G401.6 (cell line): ENCODE data around the gene OSMR.

Experiments used
- FAIRE-seq: peaks from 2 replicates; lab custom pipeline; 2012; peaks lifted over from hg19 to GRCh38; lab: Jason Lieb, UNC

OSMR gene

GRCh38 chr5:38845526-38846378 is at the start of gene OSMR:
OSMR (plus strand) TSS chr5:38846012; CDS start chr5:38869045, 23,033 bp downstream.
- no peak for FAIRE-seq

GRCh38 chr5:38796742-38797108 is 49.1 kb upstream of the OSMR start:
- FAIRE-seq = no peak

GRCh38 chr5:38797838-38798237 is 48.0 kb upstream of the OSMR start:
- FAIRE-seq = no peak

- FAIRE-seq = no peak
These were observed 46.0 kb upstream of the OSMR start for GRCh38 chr5:38799556-38800377.

- no peak for FAIRE-seq
These were observed 45.3 kb upstream of the OSMR start for GRCh38 chr5:38800515-38800914.

GRCh38 chr5:38802125-38802524 is 43.7 kb upstream of the OSMR start:
- no peak for FAIRE-seq

- FAIRE-seq = no peak
These were observed 42.6 kb upstream of the OSMR start for GRCh38 chr5:38803246-38803645.

- FAIRE-seq = no peak
These were observed 39.0 kb upstream of the OSMR start for GRCh38 chr5:38806775-38807258.

- no peak for FAIRE-seq
These were observed 38.0 kb upstream of the OSMR start for GRCh38 chr5:38807570-38808483.

GRCh38 chr5:38808666-38809343 is 37.0 kb upstream of the OSMR start:
- no peak for FAIRE-seq

GRCh38 chr5:38809388-38810359 is 36.1 kb upstream of the OSMR start:
- FAIRE-seq = no peak

GRCh38 chr5:38814879-38815278 is 30.9 kb upstream of the OSMR start:
- no peak for FAIRE-seq

- no peak for FAIRE-seq
These were observed 29.5 kb upstream of the OSMR start for GRCh38 chr5:38816083-38817030.

- FAIRE-seq = no peak
These were observed 24.1 kb upstream of the OSMR start for GRCh38 chr5:38821679-38822078.

GRCh38 chr5:38823503-38823902 is 22.3 kb upstream of the OSMR start:
- FAIRE-seq = no peak

GRCh38 chr5:38824821-38825220 is 21.0 kb upstream of the OSMR start:
- no peak for FAIRE-seq

GRCh38 chr5:38825494-38825893 is 20.3 kb upstream of the OSMR start:
- FAIRE-seq = no peak

GRCh38 chr5:38827525-38827924 is 18.3 kb upstream of the OSMR start:
- FAIRE-seq = no peak

GRCh38 chr5:38830521-38831051 is 15.2 kb upstream of the OSMR start:
- no peak for FAIRE-seq
